Suppressor macrophage treated with lipopolysaccharide for 1 hour (primary cell): ENCODE data around the gene SPATA24.
"Not testable (repeated sequence)": the region's sequence is repeated elsewhere in the genome, so short reads cannot be mapped to it uniquely, and the experiment has no call there.

Experiments
- DNase-seq, 3 donors: peaks; one replicate each; pipeline ENCODE4 v3.0.0-alpha.2; 2020 to 2022

SPATA24 gene, protein sequence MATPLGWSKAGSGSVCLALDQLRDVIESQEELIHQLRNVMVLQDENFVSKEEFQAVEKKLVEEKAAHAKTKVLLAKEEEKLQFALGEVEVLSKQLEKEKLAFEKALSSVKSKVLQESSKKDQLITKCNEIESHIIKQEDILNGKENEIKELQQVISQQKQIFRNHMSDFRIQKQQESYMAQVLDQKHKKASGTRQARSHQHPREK

DNA sequence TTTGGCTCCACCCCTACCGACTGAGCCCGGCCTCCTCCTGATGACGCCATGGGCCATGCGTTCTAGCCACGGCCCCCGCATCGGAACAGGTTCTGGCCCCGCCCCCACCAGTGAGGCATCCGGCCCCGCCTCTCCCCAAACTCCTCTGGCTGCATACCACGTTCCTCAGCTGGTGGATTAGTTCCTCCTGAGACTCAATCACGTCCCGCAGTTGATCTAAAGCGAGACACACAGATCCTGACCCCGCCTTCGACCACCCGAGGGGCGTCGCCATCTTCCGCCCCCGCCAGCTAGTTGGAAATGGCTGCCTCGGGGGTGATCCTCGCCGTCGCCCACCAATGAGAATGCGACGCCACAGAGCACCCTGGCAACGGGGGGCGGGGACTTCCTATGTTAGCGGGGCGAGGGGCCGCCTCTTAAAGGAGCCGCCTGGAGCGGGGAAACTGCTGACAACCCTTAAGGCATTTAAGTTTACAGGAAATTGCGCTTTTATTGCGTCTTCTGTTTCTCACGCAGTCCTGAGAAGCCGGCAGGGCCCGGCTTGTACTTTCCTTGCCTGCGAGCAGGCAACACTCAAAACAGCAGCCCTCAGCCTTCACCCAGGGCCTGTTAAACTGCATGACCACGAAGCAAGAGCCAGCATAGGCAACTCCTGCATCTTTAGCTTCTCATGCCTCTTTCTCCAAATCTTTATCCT, at the start of gene SPATA24:
TSS of gene SPATA24 (minus strand) at position 303 of the 697 bp plus-strand sequence. CDS start at position 274, 29 bp downstream.
- peak; percentile 98 to 99 (median 98) for DNase-seq

GRCh38 chr5:139451878-139452660, 48.2 kb upstream of the SPATA24 start:
- DNase-seq: no peak

- no peak for DNase-seq
These were observed 47.3 kb upstream of the SPATA24 start for GRCh38 chr5:139451176-139451575.

GRCh38 chr5:139446956-139447779, 43.3 kb upstream of the SPATA24 start:
- peak in 2 of 3 donors; percentile 19 to 43 for DNase-seq

DNA sequence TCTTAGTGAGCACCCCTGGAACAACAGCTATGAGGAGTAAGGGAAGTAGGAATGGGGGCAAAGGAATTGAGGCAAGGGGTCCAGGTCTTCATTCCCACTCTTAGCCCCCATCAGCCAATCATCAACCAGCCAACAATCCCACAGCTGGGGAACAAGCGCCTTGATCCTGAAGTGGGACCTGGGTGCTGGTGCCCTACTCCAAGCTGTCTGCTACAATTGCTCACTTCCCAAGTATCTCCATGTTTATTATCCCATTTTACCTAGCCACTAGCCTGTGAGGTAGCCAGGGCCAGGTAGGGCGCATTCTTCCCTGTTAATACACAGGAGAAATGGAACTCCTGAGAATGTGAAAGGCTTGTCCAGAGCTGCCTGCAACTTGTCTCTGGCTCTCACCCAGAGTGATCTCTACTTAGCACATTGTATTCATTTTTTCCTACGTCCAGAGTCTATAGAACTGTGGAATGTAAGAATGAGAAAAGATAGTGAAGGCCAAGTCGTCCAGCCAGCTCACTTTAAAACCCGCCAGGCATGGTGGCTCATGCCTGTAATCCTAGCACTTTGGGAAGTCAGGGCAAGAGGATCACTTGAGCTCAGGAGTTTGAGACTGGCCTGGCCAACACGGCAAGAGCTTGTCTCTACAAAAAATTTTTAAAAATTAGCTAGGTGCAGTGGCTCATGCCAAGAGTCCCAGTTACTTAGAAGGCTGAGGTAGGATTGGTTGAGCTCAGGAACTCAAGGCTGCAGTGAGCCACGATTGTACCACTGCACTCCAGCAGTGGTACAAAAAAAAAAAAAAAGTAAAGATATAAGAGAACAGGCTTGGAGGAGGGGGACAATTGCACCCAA, 41.7 kb upstream of the SPATA24 start:
- no peak for DNase-seq

DNA sequence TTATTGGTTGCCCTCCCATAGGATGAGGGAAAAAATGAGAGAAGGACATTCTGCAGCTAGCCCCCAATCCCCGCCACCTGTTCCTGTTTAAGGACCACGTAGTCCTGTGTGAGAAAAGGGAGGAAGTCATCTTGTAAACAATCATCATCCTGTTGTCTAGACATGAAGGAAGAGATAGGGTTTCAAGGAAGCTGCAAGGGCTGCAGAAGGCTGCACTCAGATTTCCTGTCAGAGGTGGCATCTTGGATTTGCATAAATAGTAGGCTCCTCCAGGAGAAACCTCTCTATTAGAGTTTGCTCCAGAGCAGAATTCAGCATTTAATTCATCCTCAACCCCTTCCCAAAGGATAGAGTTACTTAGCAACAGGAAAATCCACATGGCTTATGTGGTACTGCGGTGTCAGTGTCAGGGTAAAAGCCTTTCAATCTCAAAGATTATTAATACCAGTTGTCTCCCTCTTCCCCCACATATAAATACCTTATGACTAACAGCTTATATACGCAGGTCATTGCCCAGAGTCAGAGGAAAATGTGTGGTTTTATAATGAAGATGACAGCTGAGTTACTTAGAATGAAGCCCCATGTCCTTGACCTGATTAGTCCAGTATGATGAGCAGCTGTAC, 40.1 kb upstream of the SPATA24 start:
- no peak for DNase-seq

DNA sequence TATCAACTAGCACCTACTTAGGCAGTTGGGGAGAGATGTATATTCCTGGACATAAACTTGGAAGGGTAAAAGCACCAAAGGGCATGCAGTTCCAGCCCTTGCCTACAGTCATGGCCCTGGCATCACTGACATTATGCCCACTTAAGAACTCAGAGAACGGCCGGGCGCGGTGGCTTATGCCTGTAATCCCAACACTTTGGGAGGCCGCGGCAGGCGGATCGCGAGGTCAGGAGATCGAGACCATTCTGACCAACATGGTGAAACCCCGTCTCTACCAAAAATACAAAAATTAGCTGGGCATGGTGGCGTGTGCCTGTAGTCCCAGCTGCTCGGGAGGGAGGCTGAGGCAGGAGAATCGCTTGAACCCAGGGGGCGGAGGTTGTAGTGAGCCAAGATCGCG, 36.5 kb upstream of the SPATA24 start:
- DNase-seq: not testable (repeated sequence)

GRCh38 chr5:139439013-139439903, 35.4 kb upstream of the SPATA24 start, which contains the start of gene DNAJC18:
Gene DNAJC18 (minus strand): TSS chr5:139439525. CDS start chr5:139439445, 80 bp downstream.
- DNase-seq: peak; percentile 90 to 95 (median 93)

- no peak for DNase-seq
These were observed 34.8 kb upstream of the SPATA24 start for GRCh38 chr5:139438707-139439012.

GRCh38 chr5:139435676-139436075, 31.8 kb upstream of the SPATA24 start:
- no peak for DNase-seq

DNA sequence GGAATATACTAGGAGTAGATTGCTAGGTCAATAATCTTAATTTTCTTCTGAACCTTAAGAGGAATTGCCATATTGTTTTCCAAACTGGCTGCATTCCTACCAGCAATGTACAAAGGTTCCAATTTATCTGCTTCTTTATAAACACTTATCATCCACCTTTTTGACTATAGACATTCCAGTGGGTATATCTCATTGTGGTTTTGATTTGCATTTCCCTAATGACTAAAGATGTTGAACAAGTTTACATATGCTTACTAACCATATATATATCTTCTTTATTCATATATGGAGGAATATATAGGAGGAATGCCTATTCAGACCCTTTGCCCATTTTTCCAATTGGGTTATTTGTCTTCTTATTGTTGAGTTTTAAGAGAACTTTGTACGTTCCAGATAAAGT, 27.8 kb upstream of the SPATA24 start:
- DNase-seq: no peak

DNA sequence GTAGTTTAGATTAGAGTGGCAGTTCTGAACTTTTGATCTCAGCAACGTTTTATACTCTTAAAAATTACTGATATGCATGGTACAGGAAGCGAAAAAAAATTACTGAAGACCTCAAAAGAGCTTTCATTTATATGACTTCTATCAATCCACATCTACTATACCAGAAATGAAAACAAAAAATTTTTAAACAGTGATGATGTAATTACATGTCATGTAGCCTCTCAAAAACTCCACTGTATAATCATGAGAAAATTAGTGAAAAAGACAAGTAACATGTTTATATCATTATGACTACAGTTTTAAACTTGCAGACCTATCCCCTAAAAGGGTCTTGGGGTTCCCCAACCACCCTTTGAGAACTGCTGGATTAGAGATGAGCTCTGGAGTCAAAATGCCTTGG, 26.1 kb upstream of the SPATA24 start:
- DNase-seq: no peak

DNA sequence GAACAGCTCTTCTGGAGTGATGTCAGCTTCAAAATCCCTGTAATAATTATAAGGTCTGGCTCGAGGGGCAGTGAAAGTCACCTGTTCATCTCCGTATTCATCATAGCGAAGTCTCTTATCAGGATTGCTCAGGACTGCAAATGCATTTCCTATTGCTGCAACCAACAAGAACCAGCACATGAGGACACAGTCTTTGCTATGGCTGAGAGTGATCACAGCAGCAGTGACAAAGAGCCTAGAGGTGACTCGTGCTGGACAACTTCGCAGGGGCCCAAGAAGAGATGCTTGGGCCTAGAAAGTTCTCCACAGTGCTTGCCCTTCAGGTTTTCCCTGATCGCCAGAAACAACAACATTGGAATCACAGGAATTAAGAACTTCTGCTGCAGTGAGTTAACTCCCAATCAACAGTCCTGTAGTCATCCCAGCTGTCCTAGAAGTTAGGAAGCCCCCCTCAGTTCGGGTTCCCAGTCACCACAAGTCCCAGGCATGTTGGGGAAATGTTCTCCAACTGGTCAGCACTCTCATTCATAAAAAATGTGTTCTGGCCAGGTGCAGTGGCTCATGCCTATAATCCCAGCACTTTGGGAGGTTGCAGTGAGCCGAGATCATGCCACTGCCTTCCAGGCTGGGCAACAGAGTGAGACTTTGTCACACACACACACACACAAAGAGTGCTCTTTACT, 22.5 kb upstream of the SPATA24 start:
- DNase-seq: no peak

- no peak for DNase-seq
These were observed 21.6 kb upstream of the SPATA24 start for GRCh38 chr5:139425497-139425896.

GRCh38 chr5:139422307-139422893, 18.5 kb upstream of the SPATA24 start:
- peak; percentile 70 to 86 (median 81) for DNase-seq

DNA sequence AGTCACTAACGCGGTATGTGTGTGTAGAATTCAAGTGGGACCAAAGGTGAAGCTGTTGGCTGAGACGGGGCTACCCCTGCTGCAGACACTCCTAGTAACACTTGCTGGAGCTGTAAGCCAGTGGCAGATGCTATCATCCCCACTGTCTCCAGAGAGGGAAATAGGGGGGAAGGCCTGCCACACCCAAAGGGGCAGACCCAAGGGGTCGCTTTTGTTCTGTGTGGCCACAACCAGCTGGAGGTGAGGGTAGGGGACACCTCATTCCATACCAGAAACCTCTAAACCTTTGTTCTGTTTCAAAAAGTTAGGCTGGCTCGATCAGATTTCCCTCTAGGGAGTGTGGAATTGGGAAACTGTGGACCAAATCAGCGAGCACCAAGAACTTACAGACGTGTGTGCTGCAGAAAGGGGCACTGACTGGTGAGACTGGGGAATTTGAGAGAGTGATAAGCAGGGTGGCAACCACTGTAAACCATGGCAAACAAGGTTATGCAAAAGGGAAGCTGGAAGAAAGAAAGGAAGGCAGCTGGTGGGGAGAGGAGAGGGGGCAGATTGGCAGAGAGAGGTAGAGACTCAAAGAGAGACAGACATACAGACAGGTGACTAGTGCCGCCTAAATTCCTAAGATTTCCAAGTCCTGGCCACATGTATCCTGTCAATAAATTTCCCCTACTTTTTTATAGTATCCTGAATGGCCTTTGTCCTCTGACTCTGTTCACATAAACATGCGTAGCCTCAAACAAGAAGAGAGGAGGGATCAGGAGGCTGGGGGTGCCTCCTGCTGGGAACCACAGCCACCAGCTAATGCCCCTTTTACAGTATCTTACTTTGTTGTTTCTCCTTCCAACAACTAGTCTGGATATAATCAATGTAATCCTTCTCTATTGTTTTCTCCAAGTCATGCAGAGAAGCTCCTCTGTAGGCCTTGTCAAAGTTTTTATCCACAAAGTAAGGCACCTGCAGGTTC, 15.6 kb upstream of the SPATA24 start:
- DNase-seq: no peak

- no peak for DNase-seq
These were observed 14.9 kb upstream of the SPATA24 start for GRCh38 chr5:139418793-139419192.

GRCh38 chr5:139417214-139417613, 13.3 kb upstream of the SPATA24 start:
- no peak for DNase-seq
